Activated CD4-positive, alpha-beta T cell treated with anti-CD3 and anti-CD28 coated beads, Interleukin-2, amount 10 ng/mL, durations not matched to agents 24 days and 14 days (primary cell): Measurements from ENCODE around the gene ST6GAL1. TPM values are rescaled to one million over a fixed set of nuclear protein-coding genes. Genes with fewer than 3 reads are reported as not detected.
"Not testable (repeated sequence)": the region's sequence is repeated elsewhere in the genome, so short reads cannot be mapped to it uniquely, and the experiment has no call there.

Experiments
- DNase-seq: peaks from one replicate; pipeline ENCODE4 v3.0.0; 2022
- H3K27ac Mint-ChIP-seq: one replicate; pipeline ENCODE4 v1.8.0; 2022; ENCODE audit warnings: mild to moderate bottlenecking, mixed read lengths
- H3K27me3 Mint-ChIP-seq: one replicate; pipeline ENCODE4 v1.8.0; 2022; ENCODE audit warnings: mixed read lengths
- H3K36me3 Mint-ChIP-seq: one replicate; pipeline ENCODE4 v1.8.0; 2022; ENCODE audit warnings: low read depth, mild to moderate bottlenecking, mixed read lengths
- H3K4me1 Mint-ChIP-seq: one replicate; pipeline ENCODE4 v1.8.0; 2021; ENCODE audit warnings: mixed read lengths
- H3K4me3 Mint-ChIP-seq: one replicate; pipeline ENCODE4 v1.8.0; 2022; ENCODE audit warnings: mild to moderate bottlenecking, moderate library complexity, mixed read lengths
- H3K9me3 Mint-ChIP-seq: one replicate; pipeline ENCODE4 v1.8.0; 2021; ENCODE audit warnings: mixed read lengths
- intact Hi-C: fragments of 100-400 bp; cut with micrococcal nuclease; formaldehyde crosslinking; loops from one replicate; pipeline ENCODE4 v1.15.1; 2023
- total RNA-seq: library from RNA; stranded (reverse); gene quantifications from 2 replicates; pipeline ENCODE4 v1.2.3, GENCODE V29; 2022

The ST6GAL1 gene
- total RNA-seq, 1 donor from 2014 or later = 128 TPM

GRCh38 chr3:186959029-186959624 is 28.8 kb downstream of the ST6GAL1 start:
- intact Hi-C loops = no loop called here
- H3K9me3 Mint-ChIP-seq = no peaks in the 10 kb centered on the region
- H3K4me3 Mint-ChIP-seq = no peak overlapping the region
- H3K27ac Mint-ChIP-seq = no peak overlapping the region
- peaks cover 57% of the 10 kb centered on the region for H3K36me3 Mint-ChIP-seq
- DNase-seq = no peak
- H3K4me1 Mint-ChIP-seq = peaks cover 50% of the 10 kb centered on the region
- H3K27me3 Mint-ChIP-seq = no peaks in the 10 kb centered on the region

DNA sequence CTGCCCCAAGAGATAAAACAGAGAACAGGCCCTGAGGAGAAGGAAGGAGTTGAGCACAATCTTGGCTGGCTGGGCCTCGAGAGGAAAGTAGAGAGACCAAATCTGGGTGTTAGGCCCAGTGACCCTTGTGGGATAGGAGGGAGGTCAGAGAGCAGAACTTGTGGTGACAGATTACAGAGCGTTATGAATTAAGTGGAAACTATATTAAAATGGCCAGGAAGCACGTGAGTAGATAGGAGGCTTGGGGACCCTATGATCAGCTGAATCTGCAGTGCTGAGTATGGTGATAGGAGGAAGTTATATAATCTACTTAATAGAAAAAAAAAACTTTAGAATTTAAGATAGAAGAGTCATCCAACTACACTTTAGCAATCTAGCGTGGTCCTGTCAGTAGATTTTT is 30.0 kb downstream of the ST6GAL1 start:
- H3K4me3 Mint-ChIP-seq = no peak overlapping the region
- intact Hi-C loops = no loop called here
- no peak for DNase-seq
- peaks cover 49% of the 10 kb centered on the region for H3K36me3 Mint-ChIP-seq
- H3K9me3 Mint-ChIP-seq = no peaks in the 10 kb centered on the region
- no peak overlapping the region for H3K27ac Mint-ChIP-seq
- H3K4me1 Mint-ChIP-seq = peaks cover 39% of the 10 kb centered on the region
- no peaks in the 10 kb centered on the region for H3K27me3 Mint-ChIP-seq

DNA sequence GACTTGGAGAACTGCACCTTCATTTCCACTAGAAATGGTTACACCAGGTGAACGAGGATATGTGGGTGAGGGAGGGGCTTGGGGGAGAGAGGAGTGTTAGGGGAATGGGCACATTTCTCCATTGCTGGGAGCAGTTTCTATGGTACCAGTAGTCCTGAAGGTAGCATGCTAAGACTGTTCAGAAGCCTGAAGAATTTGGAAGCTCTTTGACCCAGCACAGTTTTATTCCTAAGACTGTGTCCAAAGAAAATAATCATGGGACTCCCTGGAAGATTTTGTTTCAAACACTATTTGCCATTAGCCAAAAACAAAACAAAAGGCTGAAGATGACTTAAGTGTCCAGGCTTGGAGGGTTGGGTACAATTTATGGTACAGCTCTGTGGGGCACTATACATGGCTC is 32.1 kb downstream of the ST6GAL1 start:
- H3K4me1 Mint-ChIP-seq = peaks cover 27% of the 10 kb centered on the region
- no peaks in the 10 kb centered on the region for H3K27me3 Mint-ChIP-seq
- no peak for DNase-seq
- peaks cover 46% of the 10 kb centered on the region for H3K36me3 Mint-ChIP-seq
- peak overlapping the region; percentile 26 for H3K27ac Mint-ChIP-seq
- intact Hi-C loops = no loop called here
- H3K9me3 Mint-ChIP-seq = no peaks in the 10 kb centered on the region
- H3K4me3 Mint-ChIP-seq = no peak overlapping the region

DNA sequence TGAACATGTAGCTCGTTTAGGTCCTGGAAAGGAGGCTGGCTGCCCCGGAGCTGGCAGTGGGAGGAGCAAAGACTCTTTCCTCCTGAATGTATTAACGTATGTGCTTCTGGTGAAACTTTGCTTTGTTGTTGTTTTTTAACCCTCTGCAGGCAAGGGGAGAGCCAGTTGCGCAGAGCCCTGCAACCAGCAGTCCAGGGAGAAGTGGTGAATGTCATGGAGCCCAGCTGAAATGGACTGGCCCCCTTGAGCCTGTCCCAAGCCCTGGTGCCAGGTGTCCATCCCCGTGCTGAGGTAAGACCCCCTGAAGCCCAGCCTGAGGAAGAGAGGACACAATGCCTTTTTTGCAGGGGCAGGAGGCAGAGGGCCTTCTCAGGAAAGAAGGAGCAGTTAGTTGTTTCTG is 33.3 kb downstream of the ST6GAL1 start:
- peaks cover 28% of the 10 kb centered on the region for H3K4me1 Mint-ChIP-seq
- peaks cover 54% of the 10 kb centered on the region for H3K36me3 Mint-ChIP-seq

DNA sequence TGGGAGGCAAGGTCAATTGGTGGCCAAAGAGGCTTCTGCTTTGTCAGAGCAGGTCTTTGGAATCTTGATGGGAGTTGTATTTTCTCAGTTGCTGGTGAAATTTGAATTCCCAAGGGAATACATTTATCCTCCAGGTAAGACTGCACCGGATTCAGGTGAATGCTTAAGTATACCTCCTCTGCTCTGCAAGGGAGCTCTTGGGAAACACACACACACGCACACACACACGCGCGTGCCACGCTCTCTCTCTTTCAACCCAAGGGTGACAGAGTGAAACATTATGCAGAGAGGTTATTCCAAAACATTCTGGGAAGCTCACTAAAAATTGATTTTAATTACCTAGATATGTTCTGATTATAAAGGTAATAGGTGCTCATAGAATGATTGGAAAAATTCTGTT is 33.7 kb downstream of the ST6GAL1 start:
- no peak overlapping the region for H3K4me3 Mint-ChIP-seq
- peaks cover 56% of the 10 kb centered on the region for H3K36me3 Mint-ChIP-seq
- no peaks in the 10 kb centered on the region for H3K9me3 Mint-ChIP-seq
- H3K27ac Mint-ChIP-seq = no peak overlapping the region
- peaks cover 27% of the 10 kb centered on the region for H3K4me1 Mint-ChIP-seq
- intact Hi-C loops = no loop called here
- DNase-seq = no peak
- H3K27me3 Mint-ChIP-seq = no peaks in the 10 kb centered on the region

More for the DNA sequence above, 33.3 kb downstream of the ST6GAL1 start:
- Mint-ChIP-seq H3K9me3 (no peaks in the 10 kb centered on the region), H3K4me3 (no peak overlapping the region), H3K27me3 (no peaks in the 10 kb centered on the region), H3K27ac (no peak overlapping the region)
- DNase-seq = no peak
- intact Hi-C loops = no loop called here

DNA sequence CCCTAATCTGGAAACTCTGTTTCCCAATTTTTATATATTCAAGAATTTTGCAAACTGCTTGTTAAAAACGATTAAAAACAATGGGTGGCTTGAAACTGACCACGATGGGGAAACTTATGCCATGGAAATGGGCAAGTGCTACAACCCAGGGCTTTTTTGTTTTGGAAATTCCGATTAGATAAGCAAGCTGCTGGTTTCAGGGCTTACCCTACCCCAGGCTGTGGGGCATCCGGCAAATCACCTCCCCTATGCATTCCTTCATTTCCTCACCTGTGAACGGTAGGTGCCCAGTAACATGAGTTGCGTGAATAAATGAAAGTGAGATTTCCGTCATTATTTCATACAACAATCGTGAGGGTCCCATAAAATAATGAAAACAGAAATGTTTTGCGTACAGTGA is 34.3 kb downstream of the ST6GAL1 start:
- H3K27ac Mint-ChIP-seq = no peak overlapping the region
- H3K9me3 Mint-ChIP-seq = no peaks in the 10 kb centered on the region
- H3K4me1 Mint-ChIP-seq = peaks cover 29% of the 10 kb centered on the region
- intact Hi-C loops = no loop called here
- DNase-seq = no peak
- H3K36me3 Mint-ChIP-seq = peaks cover 61% of the 10 kb centered on the region
- no peak overlapping the region for H3K4me3 Mint-ChIP-seq
- no peaks in the 10 kb centered on the region for H3K27me3 Mint-ChIP-seq

DNA sequence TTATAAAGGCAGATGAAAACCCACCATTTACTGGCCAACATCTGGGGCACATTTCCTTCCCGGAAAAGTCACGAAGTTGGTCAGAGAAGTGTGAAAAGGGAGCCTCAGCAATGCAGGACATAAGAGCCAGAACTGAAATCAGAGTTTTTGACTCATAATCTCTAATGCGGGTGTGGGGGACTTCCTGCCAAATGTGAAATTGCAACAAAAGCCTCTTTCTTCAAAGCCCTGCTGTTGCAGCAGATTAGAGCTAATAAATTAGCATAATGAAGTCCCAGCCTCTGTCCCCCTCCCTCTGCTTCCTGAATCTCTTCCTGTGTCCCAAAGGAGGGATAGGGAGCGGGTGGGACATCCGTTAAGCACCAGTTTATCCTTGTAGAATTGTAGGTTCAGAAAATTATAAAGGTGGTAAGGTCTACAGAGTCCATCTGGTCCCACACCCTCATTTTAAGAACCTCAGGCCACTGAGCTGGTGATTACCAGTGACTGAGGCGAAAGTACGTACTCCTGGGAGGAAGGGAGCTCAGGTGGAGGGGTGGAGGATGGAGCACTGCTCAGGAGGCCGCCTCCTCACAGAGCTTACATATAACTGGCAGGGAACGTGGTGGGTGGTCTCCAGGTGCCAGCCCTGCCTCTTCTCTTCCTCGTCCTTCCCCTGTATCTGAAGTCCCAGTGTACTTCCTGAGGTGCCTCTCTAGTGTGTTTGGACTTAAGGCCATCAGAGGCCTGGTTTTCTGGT is 35.0 kb downstream of the ST6GAL1 start:
- Mint-ChIP-seq H3K36me3 (peaks cover 60% of the 10 kb centered on the region), H3K9me3 (no peaks in the 10 kb centered on the region), H3K4me3 (no peak overlapping the region), H3K27ac (no peak overlapping the region), H3K27me3 (no peaks in the 10 kb centered on the region), H3K4me1 (peaks cover 25% of the 10 kb centered on the region)
- intact Hi-C loops = no loop called here
- no peak for DNase-seq

GRCh38 chr3:186966406-186966805 is 36.1 kb downstream of the ST6GAL1 start:
- H3K9me3 Mint-ChIP-seq = no peaks in the 10 kb centered on the region
- peaks cover 21% of the 10 kb centered on the region for H3K4me1 Mint-ChIP-seq
- intact Hi-C loops = no loop called here
- peaks cover 62% of the 10 kb centered on the region for H3K36me3 Mint-ChIP-seq
- H3K27ac Mint-ChIP-seq = no peak overlapping the region
- no peak overlapping the region for H3K4me3 Mint-ChIP-seq
- DNase-seq = no peak
- no peaks in the 10 kb centered on the region for H3K27me3 Mint-ChIP-seq

- peaks cover 20% of the 10 kb centered on the region for H3K4me1 Mint-ChIP-seq
- H3K9me3 Mint-ChIP-seq, H3K27me3 Mint-ChIP-seq, DNase-seq, intact Hi-C loops, H3K4me3 Mint-ChIP-seq: not testable (repeated sequence)
- peak overlapping the region; percentile 85 for H3K27ac Mint-ChIP-seq
- H3K36me3 Mint-ChIP-seq = peaks cover 63% of the 10 kb centered on the region
Observed at GRCh38 chr3:186967236-186967635, 36.9 kb downstream of the ST6GAL1 start.

DNA sequence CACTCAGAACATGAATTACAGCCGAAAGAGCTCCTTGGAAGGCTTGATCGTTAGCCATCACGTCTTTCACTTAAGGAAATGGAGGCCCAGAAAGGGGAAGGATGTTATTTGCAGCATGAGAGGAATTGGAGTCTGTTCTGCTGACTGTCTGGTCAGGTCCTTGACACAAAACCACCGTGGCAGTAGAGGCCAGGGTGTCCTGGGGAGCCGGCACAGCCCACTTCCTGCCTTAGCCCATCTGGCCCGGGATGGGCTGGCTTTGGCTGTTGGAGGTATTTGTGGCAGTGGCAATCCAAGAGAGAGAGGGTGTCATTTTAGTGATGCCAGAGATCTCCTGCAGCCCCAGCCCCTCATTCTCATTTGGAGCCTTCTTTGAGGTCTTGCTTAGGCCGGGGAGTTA is 37.4 kb downstream of the ST6GAL1 start:
- intact Hi-C loops = no loop called here
- H3K9me3 Mint-ChIP-seq = no peaks in the 10 kb centered on the region
- H3K4me3 Mint-ChIP-seq = no peak overlapping the region
- H3K4me1 Mint-ChIP-seq = peaks cover 20% of the 10 kb centered on the region
- H3K27ac Mint-ChIP-seq = peak overlapping the region; percentile 85
- peaks cover 63% of the 10 kb centered on the region for H3K36me3 Mint-ChIP-seq
- no peak for DNase-seq
- H3K27me3 Mint-ChIP-seq = no peaks in the 10 kb centered on the region

DNA sequence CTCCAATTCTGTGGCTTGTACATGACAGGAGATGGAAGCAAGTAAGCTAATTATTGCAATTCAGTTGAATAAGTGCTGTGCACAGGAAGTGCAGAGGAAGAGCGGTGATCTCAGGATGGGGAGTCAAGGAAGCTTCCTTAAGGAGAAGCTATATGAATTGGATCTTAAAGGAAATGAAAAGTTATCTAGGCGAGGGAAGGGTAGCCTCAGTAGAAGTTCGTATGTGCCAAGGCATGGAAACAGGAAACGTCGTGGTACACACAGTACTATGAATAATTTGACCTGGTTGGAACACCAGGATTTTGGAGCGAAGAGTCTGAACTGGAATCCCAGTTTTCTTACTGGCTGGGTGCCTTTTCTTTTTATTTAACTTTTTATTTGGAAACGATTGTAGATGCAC is 39.3 kb downstream of the ST6GAL1 start:
- Mint-ChIP-seq H3K4me1 (peaks cover 26% of the 10 kb centered on the region), H3K9me3 (no peaks in the 10 kb centered on the region), H3K27ac (peak overlapping the region; percentile 17), H3K36me3 (peaks cover 67% of the 10 kb centered on the region), H3K4me3 (no peak overlapping the region), H3K27me3 (no peaks in the 10 kb centered on the region)
- DNase-seq = no peak
- intact Hi-C loops = no loop called here

DNA sequence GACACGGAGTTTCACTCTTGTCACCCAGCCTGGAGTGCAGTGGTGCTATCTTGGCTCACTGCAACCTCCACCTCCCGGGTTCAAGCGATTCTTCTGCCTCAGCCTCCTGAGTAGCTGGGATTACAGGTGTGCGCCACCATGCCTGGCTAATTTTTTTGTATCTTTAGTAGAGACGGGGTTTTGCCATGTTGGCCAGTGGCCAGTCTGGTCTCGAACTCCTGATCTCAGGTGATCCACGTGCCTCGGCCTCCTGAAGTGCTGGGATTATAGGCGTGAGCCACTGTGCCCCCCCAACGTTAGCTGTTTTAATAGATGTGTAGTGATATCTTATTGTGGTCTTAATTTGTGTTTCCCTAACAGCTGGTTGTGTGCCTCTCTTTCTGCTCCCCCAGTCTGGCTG is 40.8 kb downstream of the ST6GAL1 start:
- H3K27me3 Mint-ChIP-seq, H3K27ac Mint-ChIP-seq, H3K4me3 Mint-ChIP-seq, H3K9me3 Mint-ChIP-seq, DNase-seq, intact Hi-C loops: not testable (repeated sequence)
- peaks cover 75% of the 10 kb centered on the region for H3K36me3 Mint-ChIP-seq
- peaks cover 28% of the 10 kb centered on the region for H3K4me1 Mint-ChIP-seq

DNA sequence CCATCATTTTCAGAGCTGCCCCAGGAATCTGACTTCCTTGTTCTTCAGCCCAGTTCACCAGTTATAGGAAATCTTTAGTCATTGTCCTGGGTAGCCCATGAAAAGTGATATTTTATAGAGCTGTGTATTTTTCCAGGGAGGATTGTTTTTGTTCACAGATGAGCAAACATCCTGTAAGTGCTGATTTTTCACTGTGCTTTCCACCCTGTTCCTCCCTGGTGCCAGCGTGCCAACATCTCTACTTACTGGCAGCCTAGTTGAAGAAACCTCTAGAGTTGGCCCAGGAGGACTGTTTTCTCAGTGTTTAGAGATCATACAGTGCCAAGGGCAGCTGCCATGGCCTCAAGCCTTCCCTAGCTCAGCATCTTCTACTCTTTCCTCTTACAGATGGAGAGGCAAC is 41.3 kb downstream of the ST6GAL1 start:
- no peak for DNase-seq
- Mint-ChIP-seq H3K9me3 (no peaks in the 10 kb centered on the region), H3K27me3 (no peaks in the 10 kb centered on the region), H3K27ac (peak overlapping the region; percentile 20), H3K4me1 (peaks cover 28% of the 10 kb centered on the region), H3K36me3 (peaks cover 73% of the 10 kb centered on the region), H3K4me3 (no peak overlapping the region)
- intact Hi-C loops = no loop called here

DNA sequence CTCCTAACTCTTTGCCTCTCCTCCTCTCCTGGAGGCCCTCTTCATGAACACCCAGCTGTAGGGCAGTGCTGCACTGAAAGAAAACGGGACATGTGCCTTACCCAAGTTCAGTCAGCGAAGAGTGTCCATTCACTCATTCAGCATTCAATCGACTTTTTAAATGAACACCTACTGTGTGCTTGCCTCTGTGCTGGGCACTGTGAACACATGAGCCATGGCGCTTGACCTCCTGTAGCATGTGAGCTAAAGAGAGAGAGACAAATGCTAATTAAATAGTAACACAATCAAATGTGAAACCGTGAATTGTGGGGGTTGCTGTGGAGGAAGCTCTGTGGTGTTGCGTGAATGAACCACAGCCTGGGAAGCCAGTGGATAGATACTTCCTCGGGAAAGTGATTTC is 43.4 kb downstream of the ST6GAL1 start:
- Mint-ChIP-seq H3K4me1 (peaks cover 24% of the 10 kb centered on the region), H3K27me3 (no peaks in the 10 kb centered on the region), H3K36me3 (peaks cover 71% of the 10 kb centered on the region), H3K4me3 (no peak overlapping the region), H3K27ac (no peak overlapping the region), H3K9me3 (no peaks in the 10 kb centered on the region)
- DNase-seq = no peak
- intact Hi-C loops = no loop called here
